H1 (cell line): ENCODE measurements around the gene ANAPC15. TPM values are rescaled to one million over a fixed set of nuclear protein-coding genes. Genes with fewer than 3 reads are reported as not detected.

Experiments used
- CTCF ChIA-PET: fragments of 300-600 bp; sonication (Branson Sonifier 250); formaldehyde crosslinking; loops from one replicate; lab custom pipeline; 2021; ENCODE audit not compliant: partially characterized antibody; lab: Charles Lee
- POLR2A ChIA-PET: fragments of 300-600 bp; sonication (Branson Sonifier 250); formaldehyde crosslinking; loops from one replicate; lab custom pipeline; 2021; ENCODE audit warnings: inconsistent platforms; ENCODE audit not compliant: partially characterized antibody; lab: Charles Lee
- DNase-seq, 2 experiments: peaks; one replicate each; pipeline versions ENCODE4 v3.0.0 to v3.0.0-alpha.2; 2010 to 2022; ENCODE audit warnings: low spot score in 2 of 2, low read depth in 1 of 2, mixed read lengths in 1 of 2
- FAIRE-seq: peaks from 2 replicates; lab custom pipeline; 2011; peaks lifted over from hg19 to GRCh38; lab: Jason Lieb, UNC
- H2AFZ ChIP-seq: 2 replicates; pipeline ENCODE4 v1.8.1; 2012; ENCODE audit warnings: low read length, inconsistent platforms
- H2AK5ac ChIP-seq: 2 replicates; pipeline ENCODE4 v1.6.1; 2013; ENCODE audit warnings: low read depth, low read length
- H2BK120ac ChIP-seq: replicated peaks from 2 replicates; pipeline ENCODE3; 2013; ENCODE audit warnings: low read depth, low read length, inconsistent platforms
- H2BK12ac ChIP-seq: 2 replicates; pipeline ENCODE4 v1.6.1; 2013; ENCODE audit warnings: low read depth, low read length
- H2BK15ac ChIP-seq: 2 replicates; pipeline ENCODE4 v1.6.1; 2013; ENCODE audit warnings: low read length
- H2BK20ac ChIP-seq: 2 replicates; pipeline ENCODE4 v1.6.1; 2013; ENCODE audit warnings: low read length
- H2BK5ac ChIP-seq: 2 replicates; pipeline ENCODE4 v1.6.1; 2013; ENCODE audit warnings: low read depth, low read length
- H3K14ac ChIP-seq: 2 replicates; pipeline ENCODE4 v1.6.1; 2013; ENCODE audit warnings: inconsistent platforms; ENCODE audit not compliant: insufficient read length
- H3K18ac ChIP-seq: 2 replicates; pipeline ENCODE4 v1.6.1; 2013; ENCODE audit warnings: low read length; ENCODE audit errors: extremely low read depth
- H3K23ac ChIP-seq: 2 replicates; pipeline ENCODE4 v1.6.1; 2013; ENCODE audit warnings: inconsistent platforms; ENCODE audit not compliant: insufficient read length
- H3K23me2 ChIP-seq: 2 replicates; pipeline ENCODE4 v1.6.1; 2013; ENCODE audit warnings: low read depth, low read length
- H3K27ac ChIP-seq: 2 replicates; pipeline ENCODE4 v1.6.1; 2011; ENCODE audit warnings: low read depth, low read length, inconsistent platforms
- H3K27me3 ChIP-seq, 4 experiments: replicated peaks in 1 of 4; 1 replicate in 1 of 4; 2 replicates in 3 of 4; pipeline versions ENCODE4 v1.6.1 to v1.8.1; 2011 to 2013; ENCODE audit warnings: low read length in 3 of 4, mild to moderate bottlenecking in 3 of 4, inconsistent platforms in 2 of 4, mixed read lengths in 2 of 4, moderate library complexity in 1 of 4; ENCODE audit not compliant: control insufficient read depth in 3 of 4, insufficient read depth in 3 of 4; ENCODE audit errors: extremely low read depth in 1 of 4
- H3K36me3 ChIP-seq, 4 experiments: 2 replicates each; pipeline versions ENCODE4 v1.6.1 to v1.8.1; 2011 to 2013; ENCODE audit warnings: mild to moderate bottlenecking in 4 of 4, low read length in 3 of 4, moderate library complexity in 2 of 4, control low read depth in 1 of 4, inconsistent platforms in 1 of 4; ENCODE audit not compliant: insufficient read depth in 4 of 4, control insufficient read depth in 2 of 4
- H3K4ac ChIP-seq: replicated peaks from 2 replicates; pipeline ENCODE3; 2013; ENCODE audit warnings: low read length, low read depth, mixed read lengths, inconsistent platforms; ENCODE audit not compliant: insufficient read length
- H3K4me1 ChIP-seq, 4 experiments: replicated peaks in 1 of 4; 1 replicate in 1 of 4; 2 replicates in 3 of 4; pipeline versions ENCODE4 v1.6.1 to v1.8.1; 2011 to 2013; ENCODE audit warnings: low read length in 3 of 4, inconsistent platforms in 2 of 4, mixed read lengths in 1 of 4; ENCODE audit not compliant: insufficient read depth in 4 of 4, control insufficient read depth in 3 of 4
- H3K4me2 ChIP-seq, 2 experiments: 2 replicates each; pipeline versions ENCODE4 v1.6.1 to v1.8.1; 2011 to 2013; ENCODE audit warnings: low read depth in 2 of 2, low read length in 2 of 2, control low read depth in 1 of 2, inconsistent platforms in 1 of 2, mild to moderate bottlenecking in 1 of 2; ENCODE audit not compliant: insufficient read depth in 1 of 2
- H3K4me3 ChIP-seq, 4 experiments: fragments of 200-600, 300-600 bp in 1 of 4; sonication (generic), shearing (Covaris generic), sonication (Bioruptor Twin) in 1 of 4; 2 replicates each; pipeline versions ENCODE4 v1.5.1 to v1.8.1; 2011 to 2016; ENCODE audit warnings: low read length in 4 of 4, low read depth in 3 of 4, control low read depth in 2 of 4, inconsistent platforms in 2 of 4, mild to moderate bottlenecking in 2 of 4, mixed read lengths in 1 of 4, moderate library complexity in 1 of 4; ENCODE audit not compliant: insufficient read depth in 2 of 4; ENCODE audit errors: extremely low read depth in 1 of 4
- H3K56ac ChIP-seq: replicated peaks from 2 replicates; pipeline ENCODE3; 2013; ENCODE audit warnings: low read depth, mild to moderate bottlenecking, mixed read lengths, low read length, inconsistent platforms; ENCODE audit not compliant: insufficient read length
- H3K79me1 ChIP-seq: 2 replicates; pipeline ENCODE4 v1.6.1; 2013; ENCODE audit warnings: low read depth, low read length, control low read depth
- H3K79me2 ChIP-seq, 2 experiments: 2 replicates each; pipeline versions ENCODE4 v1.6.1 to v1.8.1; 2012 to 2013; ENCODE audit warnings: low read length in 2 of 2, mild to moderate bottlenecking in 2 of 2, inconsistent platforms in 1 of 2; ENCODE audit not compliant: insufficient read depth in 2 of 2, control insufficient read depth in 1 of 2
- H3K9ac ChIP-seq, 4 experiments: replicated peaks in 1 of 4; 1 replicate in 1 of 4; 2 replicates in 3 of 4; pipeline versions ENCODE4 v1.6.1 to v1.8.1; 2011 to 2013; ENCODE audit warnings: low read depth in 3 of 4, low read length in 3 of 4, control low read depth in 2 of 4, mild to moderate bottlenecking in 2 of 4, moderate library complexity in 2 of 4, inconsistent platforms in 1 of 4; ENCODE audit errors: extremely low read depth in 1 of 4
- H3K9me3 ChIP-seq, 2 experiments: 2 replicates each; pipeline versions ENCODE4 v1.6.1 to v1.8.1; 2012 to 2013; ENCODE audit warnings: mild to moderate bottlenecking in 2 of 2, moderate library complexity in 2 of 2, control low read depth in 1 of 2, inconsistent platforms in 1 of 2, low read depth in 1 of 2, low read length in 1 of 2, mixed read lengths in 1 of 2; ENCODE audit not compliant: insufficient read depth in 2 of 2
- H4K20me1 ChIP-seq, 2 experiments: replicated peaks in 1 of 2; 2 replicates each; pipeline versions ENCODE3 to v1.8.1; 2011 to 2013; ENCODE audit warnings: inconsistent platforms in 2 of 2, low read length in 2 of 2, mild to moderate bottlenecking in 1 of 2; ENCODE audit not compliant: insufficient read depth in 2 of 2, control insufficient read depth in 1 of 2
- H4K5ac ChIP-seq: 2 replicates; pipeline ENCODE4 v1.6.1; 2013; ENCODE audit warnings: low read length, low read depth, mixed read lengths, inconsistent platforms; ENCODE audit not compliant: insufficient read length
- H4K8ac ChIP-seq: 2 replicates; pipeline ENCODE4 v1.8.0; 2013; ENCODE audit warnings: mild to moderate bottlenecking, moderate library complexity, low read length, inconsistent platforms; ENCODE audit not compliant: insufficient read depth; ENCODE audit errors: extremely low read depth
- H4K91ac ChIP-seq: replicated peaks from 2 replicates; pipeline ENCODE3; 2013; ENCODE audit warnings: low read length, mixed read lengths, inconsistent platforms; ENCODE audit not compliant: insufficient read length
- CHD1 ChIP-seq: IDR thresholded peaks from 2 replicates; pipeline ENCODE4 v1.6.1; 2012; ENCODE audit warnings: low read depth, low read length, improper control_type of control experiment
- CTBP2 ChIP-seq: IDR thresholded peaks from 2 replicates; pipeline ENCODE4 v1.7.0; 2011; ENCODE audit warnings: borderline replicate concordance, mild to moderate bottlenecking, moderate library complexity, mixed read lengths, low read length; ENCODE audit not compliant: insufficient read depth, insufficient read length
- EZH2 ChIP-seq: fragments of 200-600 bp; sonication (generic); IDR thresholded peaks from 2 replicates; pipeline ENCODE4 v1.7.1; 2012; ENCODE audit warnings: low read depth, mild to moderate bottlenecking, moderate library complexity, low read length, inconsistent platforms; ENCODE audit not compliant: severe bottlenecking
- NANOG ChIP-seq: IDR thresholded peaks from 2 replicates; pipeline ENCODE4 v1.6.1; 2011; ENCODE audit warnings: low read length, low read depth, mild to moderate bottlenecking, inconsistent platforms; ENCODE audit not compliant: insufficient read depth, poor library complexity, severe bottlenecking
- SIRT6 ChIP-seq: IDR thresholded peaks from one replicate; pipeline ENCODE4 v1.7.1; 2012; ENCODE audit warnings: low read length, inconsistent platforms
- SP4 ChIP-seq: IDR thresholded peaks from 2 replicates; pipeline ENCODE4 v1.6.1; 2012; ENCODE audit warnings: low read length, inconsistent platforms
- TAF1 ChIP-seq: IDR thresholded peaks from 2 replicates; pipeline ENCODE4 v1.6.1; 2011; ENCODE audit warnings: mild to moderate bottlenecking, low read depth, low read length
- TBP ChIP-seq: IDR thresholded peaks from 2 replicates; pipeline ENCODE4 v1.6.1; 2011; ENCODE audit warnings: low read depth, low read length, improper control_type of control experiment
- TEAD4 ChIP-seq: IDR thresholded peaks from 2 replicates; pipeline ENCODE4 v1.6.1; 2012; ENCODE audit warnings: low read depth, low read length, inconsistent platforms, mixed read lengths
- polyA plus RNA-seq, 7 experiments: library from polyadenylated mRNA; depleted of rRNA in 3 of 7; stranded (reverse) in 5 of 7; unstranded in 2 of 7; fragments of >200 nt in 5 of 7; fragments of 200-250 nt in 2 of 7; gene quantifications; 1 replicate in 5 of 7; 2 replicates in 1 of 7; 4 replicates in 1 of 7; pipeline versions ENCODE4 v1.2.1 to v1.2.3, GENCODE V29; 2011 to 2013; ENCODE audit warnings: missing spikeins in 2 of 7, mixed read lengths in 2 of 7
- total RNA-seq: library from RNA; stranded (reverse); fragmentation: NEBNext Ultra II Directional; extraction: Animal tissue kit (Norgen Biotek cat#: 25700); gene quantifications from 2 replicates; pipeline ENCODE4 v1.2.1, GENCODE V29; 2021

Gene ANAPC15
- total and polyA plus RNA-seq, 2 of the 8 experiments (the other 6 are each of a cell fraction or from before 2014, with no cell fraction given): 66.2 to 74.9 TPM

DNA sequence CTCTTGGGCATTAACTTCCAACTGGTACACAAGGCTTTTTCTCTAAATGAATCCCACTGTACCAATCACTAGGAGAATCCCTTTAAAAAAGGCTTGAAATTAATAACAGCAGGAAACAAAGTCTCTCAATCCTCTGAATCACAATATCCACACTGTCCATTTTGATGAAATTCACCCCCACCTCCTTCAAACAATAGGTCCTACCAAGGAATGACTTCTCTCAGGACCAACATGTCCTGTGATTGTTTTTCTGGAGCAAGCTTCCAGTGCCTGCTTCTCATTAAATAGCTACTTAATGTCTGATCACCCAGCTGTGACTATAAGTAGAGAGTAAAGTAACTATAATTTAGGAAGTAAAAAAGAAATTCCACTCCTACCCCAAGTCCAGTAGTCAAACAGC, 45.2 kb downstream of the ANAPC15 start:
- no peaks in the 10 kb centered on the region for H3K23me2 ChIP-seq
- H2BK20ac ChIP-seq: no peak overlapping the region
- H4K20me1 ChIP-seq: peaks cover 3 to 7% of the 10 kb centered on the region in 2 experiments
- H3K79me2 ChIP-seq: peaks cover 4 to 65% of the 10 kb centered on the region in 2 experiments
- H3K18ac ChIP-seq: no peak overlapping the region
- H2BK15ac ChIP-seq: no peak overlapping the region
- H3K27ac ChIP-seq: no peak overlapping the region
- TF ChIP-seq SIRT6: no peak
- TF ChIP-seq TEAD4: no peak
- no peak for TF ChIP-seq SP4
- no peak for TF ChIP-seq CTBP2
- TF ChIP-seq EZH2: no peak
- TF ChIP-seq NANOG: no peak
- TF ChIP-seq TAF1: no peak
- TF ChIP-seq TBP: no peak
- no peak for TF ChIP-seq CHD1
- H2BK120ac ChIP-seq: no peak overlapping the region
- no peak overlapping the region for H4K91ac ChIP-seq
- CTCF ChIA-PET: interaction anchor here (0.6 to 2.7 kb wide), 8 partner anchors 8 to 202 kb away, joined by 3 to 18 read pairs (median 6); no protein-coding TSS in a partner anchor
- no peak for DNase-seq
- H2AFZ ChIP-seq: no peak overlapping the region
- FAIRE-seq: no peak
- no peak overlapping the region for H3K23ac ChIP-seq
- no peaks in the 10 kb centered on the region for H3K9me3 ChIP-seq
- no peaks in the 10 kb centered on the region for H3K27me3 ChIP-seq
- H3K79me1 ChIP-seq: peaks cover 6% of the 10 kb centered on the region; the same call in 1 of the 2 replicates
- H3K9ac ChIP-seq: no peak overlapping the region
- no peak overlapping the region for H3K4me3 ChIP-seq
- H2AK5ac ChIP-seq: no peak overlapping the region
- no peak overlapping the region for H3K14ac ChIP-seq
- no peak overlapping the region for H2BK5ac ChIP-seq
- no peak overlapping the region for H3K4me2 ChIP-seq
- no peak overlapping the region for H3K56ac ChIP-seq
- H4K8ac ChIP-seq: no peak overlapping the region
- POLR2A ChIA-PET: interaction anchor here (0.8 to 1.3 kb wide), 3 partner anchors 9 to 28 kb away, joined by 3 to 4 read pairs (median 4); no protein-coding TSS in a partner anchor
- H3K36me3 ChIP-seq: peaks cover 0 to 21% (median 6%) of the 10 kb centered on the region in 4 experiments; a peak in 4 of 8 replicates
- H3K4me1 ChIP-seq: peaks cover 0 to 4% (median 2%) of the 10 kb centered on the region in 4 experiments; a peak in 3 of 7 replicates
- H2BK12ac ChIP-seq: no peak overlapping the region
- H3K4ac ChIP-seq: no peak overlapping the region
- H4K5ac ChIP-seq: no peak overlapping the region
